Cardiac muscle cell (in vitro differentiated cells and primary cell): ENCODE measurements around the gene CSF1R. TPM values are rescaled to one million over a fixed set of nuclear protein-coding genes. Genes with fewer than 3 reads are reported as not detected.

Experiments used
- DNase-seq, 2 donors: peaks; one replicate each; pipeline versions ENCODE4 v3.0.0 to v3.0.0-alpha.2; 2010 to 2017; ENCODE audit warnings: low read depth in 1 of 2, low spot score in 1 of 2
- H3K27ac ChIP-seq: fragments of 200-600 bp; sonication (generic); 2 replicates; pipeline ENCODE4 v1.5.1; 2016
- H3K27me3 ChIP-seq: fragments of 200-600 bp; sonication (generic); 2 replicates; pipeline ENCODE4 v1.6.0; 2016; ENCODE audit warnings: control low read depth
- H3K36me3 ChIP-seq: fragments of 200-600 bp; sonication (generic); 2 replicates; pipeline ENCODE4 v1.5.1; 2016; ENCODE audit warnings: control low read depth
- H3K4me1 ChIP-seq: fragments of 200-600 bp; sonication (generic); 2 replicates; pipeline ENCODE4 v1.8.1; 2017; ENCODE audit warnings: low read depth, mild to moderate bottlenecking, mixed run types
- H3K4me3 ChIP-seq: fragments of 200-600 bp; sonication (generic); 2 replicates; pipeline ENCODE4 v1.5.1; 2016; ENCODE audit warnings: mild to moderate bottlenecking
- H3K9me3 ChIP-seq: fragments of 200-600 bp; sonication (generic); 2 replicates; pipeline ENCODE4 v1.5.1; 2017; ENCODE audit warnings: low read depth, mild to moderate bottlenecking, control low read depth
- CTCF ChIP-seq: IDR thresholded peaks from 2 replicates; pipeline ENCODE4 v1.5.1; 2012; ENCODE audit warnings: low read depth, mild to moderate bottlenecking, low read length
- polyA plus RNA-seq: library from polyadenylated mRNA; unstranded; fragments of >200 nt; fragmentation: Nextera tagmentation; extraction: Ambion mirVana; gene quantifications from 2 replicates; pipeline ENCODE4 v1.2.1, GENCODE V29; 2016
- total RNA-seq: library from RNA; depleted of rRNA; stranded (reverse); fragments of >200 nt; gene quantifications from 2 replicates; pipeline ENCODE4 v1.2.3, GENCODE V29; 2016

Gene CSF1R
- total and polyA plus RNA-seq, 2 experiments from 2014 or later: 0.48 TPM; not detected in 1

GRCh38 chr5:150078802-150079689, 7.3 kb downstream of the CSF1R start:
- no peak for TF ChIP-seq CTCF
- no peak for DNase-seq
- no peak overlapping the region for H3K27ac ChIP-seq
- no peaks in the 10 kb centered on the region for H3K9me3 ChIP-seq
- H3K36me3 ChIP-seq: no peaks in the 10 kb centered on the region
- peaks cover 3% of the 10 kb centered on the region for H3K4me1 ChIP-seq
- no peak overlapping the region for H3K4me3 ChIP-seq
- H3K27me3 ChIP-seq: no peaks in the 10 kb centered on the region

GRCh38 chr5:150077996-150078801, 8.2 kb downstream of the CSF1R start:
- H3K4me3 ChIP-seq: no peak overlapping the region
- H3K36me3 ChIP-seq: no peaks in the 10 kb centered on the region
- H3K4me1 ChIP-seq: peaks cover 3% of the 10 kb centered on the region
- no peak for DNase-seq
- H3K27me3 ChIP-seq: no peaks in the 10 kb centered on the region
- no peak for TF ChIP-seq CTCF
- H3K27ac ChIP-seq: no peak overlapping the region
- H3K9me3 ChIP-seq: no peaks in the 10 kb centered on the region

DNA sequence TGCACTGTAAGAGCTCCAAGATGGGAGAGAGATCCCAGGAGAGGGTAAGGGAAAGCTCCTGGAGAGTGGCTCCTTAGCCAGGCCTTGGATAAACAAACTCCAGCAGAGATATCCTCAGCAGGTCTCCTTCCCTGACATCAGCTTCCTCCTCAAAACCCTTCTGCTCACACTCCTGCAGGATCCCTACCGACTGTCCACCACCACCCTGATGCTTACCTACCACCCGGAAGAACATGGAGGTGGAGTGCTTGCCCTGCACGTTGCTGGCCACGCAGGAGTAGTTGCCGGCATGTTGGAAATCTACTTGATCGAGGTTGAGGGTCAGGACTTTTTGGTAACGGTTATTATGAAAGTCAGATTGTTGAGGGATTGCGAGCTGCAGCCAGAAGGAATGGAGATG, 9.3 kb downstream of the CSF1R start:
- H3K27ac ChIP-seq: no peak overlapping the region

GRCh38 chr5:150075806-150076205, 10.5 kb downstream of the CSF1R start:
- no peak for DNase-seq
- no peaks in the 10 kb centered on the region for H3K4me1 ChIP-seq
- H3K27me3 ChIP-seq: no peaks in the 10 kb centered on the region
- no peaks in the 10 kb centered on the region for H3K9me3 ChIP-seq
- peak; percentile 5 for TF ChIP-seq CTCF
- no peaks in the 10 kb centered on the region for H3K36me3 ChIP-seq
- no peak overlapping the region for H3K4me3 ChIP-seq
- H3K27ac ChIP-seq: no peak overlapping the region

More for the DNA sequence above, 9.3 kb downstream of the CSF1R start:
- no peaks in the 10 kb centered on the region for H3K9me3 ChIP-seq
- TF ChIP-seq CTCF: no peak
- no peaks in the 10 kb centered on the region for H3K36me3 ChIP-seq
- H3K27me3 ChIP-seq: no peaks in the 10 kb centered on the region
- no peak overlapping the region for H3K4me3 ChIP-seq
- no peak for DNase-seq
- H3K4me1 ChIP-seq: peaks cover 3% of the 10 kb centered on the region

DNA sequence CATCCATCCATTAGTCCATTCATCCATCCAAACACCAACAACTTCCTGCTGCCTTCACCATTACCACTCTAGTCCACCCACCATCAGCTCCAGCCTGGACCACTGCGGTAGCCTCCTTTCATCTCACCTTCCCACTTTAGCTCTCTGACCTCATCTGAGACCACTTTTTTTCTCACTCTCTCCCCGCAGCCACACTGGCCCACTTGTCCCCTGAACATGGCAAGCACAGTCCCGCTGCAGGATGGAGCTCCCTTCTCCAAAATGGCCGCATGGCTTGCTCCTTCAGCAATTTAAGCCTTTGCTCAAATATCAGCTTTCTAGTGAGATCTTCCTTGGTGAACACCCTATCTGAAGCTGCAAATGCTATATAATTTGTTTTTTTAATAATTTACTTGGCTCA, 11.1 kb downstream of the CSF1R start:
- TF ChIP-seq CTCF: no peak
- Histone ChIP-seq H3K4me3 (no peak overlapping the region), H3K27ac (no peak overlapping the region), H3K27me3 (no peaks in the 10 kb centered on the region), H3K4me1 (no peaks in the 10 kb centered on the region), H3K9me3 (no peaks in the 10 kb centered on the region), H3K36me3 (no peaks in the 10 kb centered on the region)
- DNase-seq: no peak
